ENCODE data around the gene CNKSR3. TPM values are rescaled to one million over a fixed set of nuclear protein-coding genes. Genes with fewer than 3 reads are reported as not detected.
"Not testable (repeated sequence)": the region's sequence is repeated elsewhere in the genome, so short reads cannot be mapped to it uniquely, and the experiment has no call there.

The CNKSR3 gene
- total RNA-seq, 1 donor from 2014 or later = 9.9 TPM

GRCh38 chr6:154528310-154528915 is 17.9 kb upstream of the CNKSR3 start:
- no peak for DNase-seq (ENCODE audit: low spot score)

GRCh38 chr6:154526996-154527395 is 16.5 kb upstream of the CNKSR3 start:
- DNase-seq (ENCODE audit: low spot score) = no peak

GRCh38 chr6:154522576-154522975 is 12.1 kb upstream of the CNKSR3 start:
- DNase-seq (ENCODE audit: low spot score) = no peak

GRCh38 chr6:154521412-154521811 is 10.9 kb upstream of the CNKSR3 start:
- no peak for DNase-seq (ENCODE audit: low spot score)

- no peak for DNase-seq (ENCODE audit: low spot score)
Observed at GRCh38 chr6:154520280-154520679, 9.8 kb upstream of the CNKSR3 start.

GRCh38 chr6:154518396-154518795 is 7.9 kb upstream of the CNKSR3 start:
- no peak for DNase-seq (ENCODE audit: low spot score)

- DNase-seq (ENCODE audit: low spot score) = no peak
Observed at GRCh38 chr6:154516276-154516675, 5.8 kb upstream of the CNKSR3 start.

GRCh38 chr6:154515826-154516225 is 5.3 kb upstream of the CNKSR3 start:
- DNase-seq (ENCODE audit: low spot score) = no peak

- not testable (repeated sequence) for DNase-seq (ENCODE audit: low spot score)
Observed at GRCh38 chr6:154515076-154515475, 4.6 kb upstream of the CNKSR3 start.

- no peak for DNase-seq (ENCODE audit: low spot score)
Observed at GRCh38 chr6:154514481-154514880, 4.0 kb upstream of the CNKSR3 start.

GRCh38 chr6:154513601-154514320 is 3.3 kb upstream of the CNKSR3 start:
- no peak for DNase-seq (ENCODE audit: low spot score)

- DNase-seq (ENCODE audit: low spot score) = no peak
Observed at GRCh38 chr6:154512201-154512600, 1.7 kb upstream of the CNKSR3 start.

- no peak for DNase-seq (ENCODE audit: low spot score)
Observed at GRCh38 chr6:154511791-154512190, 1.3 kb upstream of the CNKSR3 start.

GRCh38 chr6:154509421-154510143 is 903 bp downstream of the CNKSR3 start:
- DNase-seq (ENCODE audit: low spot score) = no peak

- DNase-seq (ENCODE audit: low spot score) = no peak
Observed at GRCh38 chr6:154508573-154509375, 1.7 kb downstream of the CNKSR3 start.

GRCh38 chr6:154506991-154507898 is 3.2 kb downstream of the CNKSR3 start:
- DNase-seq (ENCODE audit: low spot score) = no peak

GRCh38 chr6:154506582-154506981 is 3.9 kb downstream of the CNKSR3 start:
- DNase-seq (ENCODE audit: low spot score) = no peak

- DNase-seq (ENCODE audit: low spot score) = no peak
Observed at GRCh38 chr6:154506108-154506507, 4.4 kb downstream of the CNKSR3 start.

GRCh38 chr6:154504865-154505449 is 5.5 kb downstream of the CNKSR3 start:
- no peak for DNase-seq (ENCODE audit: low spot score)

GRCh38 chr6:154504102-154504501 is 6.4 kb downstream of the CNKSR3 start:
- no peak for DNase-seq (ENCODE audit: low spot score)
